ENCODE data around the gene ZIC5. TPM values are rescaled to one million over a fixed set of nuclear protein-coding genes. Genes with fewer than 3 reads are reported as not detected.

Gene ZIC5
- total RNA-seq, 4 donors from 2014 or later = not detected

DNA sequence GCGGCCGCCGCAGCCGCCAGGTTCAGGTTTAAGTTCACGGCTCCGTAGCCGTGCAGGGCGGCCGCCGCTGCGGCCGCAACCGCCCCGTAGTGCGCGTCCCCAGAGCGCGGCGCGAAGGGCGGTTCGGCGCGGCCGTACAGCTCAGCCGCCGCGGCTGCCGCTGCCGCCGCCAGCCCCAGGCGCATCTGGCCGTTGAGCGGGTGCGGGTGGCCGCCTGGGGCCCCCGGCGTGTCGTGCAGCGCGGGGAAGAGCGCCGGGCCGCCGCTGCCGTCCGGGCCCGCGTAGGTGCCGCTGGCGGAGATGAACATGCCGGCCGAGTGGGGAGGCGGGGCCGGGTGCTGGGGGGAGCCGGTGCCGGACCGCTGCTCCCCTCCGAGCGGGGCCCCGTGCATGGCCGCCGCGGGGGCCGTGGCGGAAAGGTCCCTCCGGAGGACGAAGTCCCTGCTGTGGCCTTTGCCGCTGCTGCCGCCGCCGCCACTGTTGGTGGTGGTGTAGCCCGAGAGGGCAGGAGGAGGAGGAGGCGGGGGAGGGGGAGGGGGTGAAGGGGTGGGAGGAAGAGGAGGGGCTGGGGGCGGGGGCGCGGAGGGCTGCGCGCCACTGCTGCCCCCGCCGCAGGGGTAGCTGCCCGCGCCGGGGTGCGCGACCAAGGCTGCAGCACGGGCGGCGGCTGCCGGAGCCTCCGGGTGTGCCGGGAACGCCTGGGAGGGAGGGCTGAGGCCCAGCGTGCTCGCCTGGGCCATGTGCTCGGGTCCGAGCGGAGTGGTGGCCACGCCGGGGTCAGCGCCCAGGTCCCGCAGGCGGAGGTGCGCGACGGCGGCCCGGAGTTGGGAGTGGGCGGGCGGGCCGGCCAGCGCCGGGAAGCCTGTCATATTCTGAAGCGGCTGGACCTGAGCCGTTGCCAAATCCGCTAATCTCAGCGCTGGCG lies 654 bp downstream of the ZIC5 start:
- peaks cover 0 to 44% (median 32%) of the 10 kb centered on the region in 3 donors for H3K4me1 ChIP-seq
- no peak overlapping the region for H3K27ac ChIP-seq
- TF ChIP-seq, protein P1, sequence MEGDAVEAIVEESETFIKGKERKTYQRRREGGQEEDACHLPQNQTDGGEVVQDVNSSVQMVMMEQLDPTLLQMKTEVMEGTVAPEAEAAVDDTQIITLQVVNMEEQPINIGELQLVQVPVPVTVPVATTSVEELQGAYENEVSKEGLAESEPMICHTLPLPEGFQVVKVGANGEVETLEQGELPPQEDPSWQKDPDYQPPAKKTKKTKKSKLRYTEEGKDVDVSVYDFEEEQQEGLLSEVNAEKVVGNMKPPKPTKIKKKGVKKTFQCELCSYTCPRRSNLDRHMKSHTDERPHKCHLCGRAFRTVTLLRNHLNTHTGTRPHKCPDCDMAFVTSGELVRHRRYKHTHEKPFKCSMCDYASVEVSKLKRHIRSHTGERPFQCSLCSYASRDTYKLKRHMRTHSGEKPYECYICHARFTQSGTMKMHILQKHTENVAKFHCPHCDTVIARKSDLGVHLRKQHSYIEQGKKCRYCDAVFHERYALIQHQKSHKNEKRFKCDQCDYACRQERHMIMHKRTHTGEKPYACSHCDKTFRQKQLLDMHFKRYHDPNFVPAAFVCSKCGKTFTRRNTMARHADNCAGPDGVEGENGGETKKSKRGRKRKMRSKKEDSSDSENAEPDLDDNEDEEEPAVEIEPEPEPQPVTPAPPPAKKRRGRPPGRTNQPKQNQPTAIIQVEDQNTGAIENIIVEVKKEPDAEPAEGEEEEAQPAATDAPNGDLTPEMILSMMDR (IDR thresholded peaks at IDR 0.05) = no peak
- TF ChIP-seq EP300 (IDR thresholded peaks at IDR 0.05) (no peak), POLR2AphosphoS5 (IDR thresholded peaks at IDR 0.05) (no peak), POLR2A (IDR thresholded peaks at IDR 0.05) (no peak)
- peak overlapping the region in 1 of 2 donors; percentile 45 for H3K4me3 ChIP-seq
- H3K36me3 ChIP-seq = no peaks in the 10 kb centered on the region
- peak; percentile 16 for ATAC-seq
- WGBS, 2 donors (ENCODE audit: low coverage in 1 of 2) = 1% methylated on average over 15 of the region's 118 CpGs; no CpG with 5 or more reads in 1 of the 2 donors
- peaks cover 0 to 3% (median 0%) of the 10 kb centered on the region in 3 donors for H3K9me3 ChIP-seq
- peaks cover 100% of the 10 kb centered on the region for H3K27me3 ChIP-seq

DNA sequence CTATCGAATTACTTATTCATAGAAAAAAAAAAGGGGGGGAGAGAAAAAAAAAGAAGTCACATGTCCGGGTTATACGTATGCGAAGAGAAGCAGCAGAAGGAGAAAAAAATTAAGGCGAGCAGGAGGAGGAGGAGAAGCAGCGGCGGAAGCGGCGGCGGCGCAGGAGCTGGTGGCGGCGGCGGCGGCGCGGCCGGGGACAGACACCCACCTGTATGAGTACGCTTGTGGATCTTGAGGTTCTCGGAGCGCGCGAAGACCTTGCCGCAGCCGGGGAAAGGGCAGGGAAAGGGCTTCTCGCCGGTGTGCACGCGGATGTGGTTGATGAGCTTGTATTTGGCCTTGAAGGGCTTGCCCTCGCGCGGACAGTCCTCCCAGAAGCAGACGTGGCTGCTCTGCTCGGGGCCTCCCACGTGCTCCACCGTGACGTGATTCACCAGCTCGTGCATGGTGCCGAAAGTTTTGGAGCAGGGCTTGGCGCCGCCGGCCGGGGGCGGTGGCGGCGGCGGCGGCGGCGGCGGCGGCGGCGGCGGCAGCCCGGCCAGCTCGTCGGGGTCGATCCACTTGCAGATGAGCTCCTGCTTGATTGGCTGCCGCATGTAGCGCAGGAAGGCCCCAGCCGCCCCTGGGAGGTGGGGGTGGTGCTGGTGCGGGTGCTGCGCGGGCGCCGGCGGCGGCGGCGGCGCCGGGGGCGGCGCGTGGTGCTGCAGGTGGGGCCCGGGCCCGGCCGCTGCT lies 1.5 kb downstream of the ZIC5 start:
- peak overlapping the region in 1 of 2 donors; percentile 45 for H3K4me3 ChIP-seq
- H3K4me1 ChIP-seq = peaks cover 0 to 44% (median 32%) of the 10 kb centered on the region in 3 donors
- TF ChIP-seq EP300 (IDR thresholded peaks at IDR 0.05) = no peak
- TF ChIP-seq POLR2A (IDR thresholded peaks at IDR 0.05) = no peak
- TF ChIP-seq, protein P1 (IDR thresholded peaks at IDR 0.05) = no peak
- no peak for TF ChIP-seq POLR2AphosphoS5 (IDR thresholded peaks at IDR 0.05)
- WGBS, 2 donors (ENCODE audit: low coverage in 1 of 2) = 2 to 7% methylated on average over 12 to 30 of the region's 79 CpGs
- no peaks in the 10 kb centered on the region for H3K36me3 ChIP-seq
- no peak overlapping the region for H3K27ac ChIP-seq
- no peaks in the 10 kb centered on the region for H3K9me3 ChIP-seq
- ATAC-seq = peak; percentile 21
- peaks cover 100% of the 10 kb centered on the region for H3K27me3 ChIP-seq

GRCh38 chr13:99969453-99969918 lies 2.1 kb downstream of the ZIC5 start:
- Histone ChIP-seq H3K4me3 (peak overlapping the region in 1 of 2 donors; percentile 45), H3K27me3 (peaks cover 100% of the 10 kb centered on the region), H3K27ac (no peak overlapping the region), H3K4me1 (peaks cover 0 to 44% (median 32%) of the 10 kb centered on the region in 3 donors), H3K36me3 (no peaks in the 10 kb centered on the region), H3K9me3 (no peaks in the 10 kb centered on the region)
- 0 to 4% methylated on average over 2 to 5 of the region's 52 CpGs for WGBS, 2 donors (ENCODE audit: low coverage in 1 of 2)
- TF ChIP-seq POLR2A (IDR thresholded peaks at IDR 0.05) = no peak
- no peak for TF ChIP-seq EP300 (IDR thresholded peaks at IDR 0.05)
- TF ChIP-seq, protein P1 (IDR thresholded peaks at IDR 0.05) = no peak
- TF ChIP-seq POLR2AphosphoS5 (IDR thresholded peaks at IDR 0.05) = no peak
- no peak for ATAC-seq

- Histone ChIP-seq H3K4me1 (peaks cover 0 to 44% (median 32%) of the 10 kb centered on the region in 3 donors), H3K4me3 (peak overlapping the region in 1 of 2 donors; percentile 45), H3K9me3 (no peaks in the 10 kb centered on the region), H3K36me3 (no peaks in the 10 kb centered on the region), H3K27me3 (peaks cover 100% of the 10 kb centered on the region), H3K27ac (no peak overlapping the region)
- peak; percentile 37 for ATAC-seq
- 0 to 4% methylated on average over 1 to 8 of the region's 81 CpGs for WGBS, 2 donors (ENCODE audit: low coverage in 1 of 2)
- TF ChIP-seq, protein P1 (IDR thresholded peaks at IDR 0.05) = no peak
Measured at GRCh38 chr13:99968521-99969452, 2.8 kb downstream of the ZIC5 start.
